HG02870 (cell line): Measurements from ENCODE around the gene TUBD1.
"Not testable (repeated sequence)": the region's sequence is repeated elsewhere in the genome, so short reads cannot be mapped to it uniquely, and the experiment has no call there.

Experiments used
- ATAC-seq: cut with Tn5 transposase; IDR thresholded peaks from one replicate; pipeline ENCODE4 v1.9.1; 2021; ENCODE audit warnings: mild to moderate bottlenecking, moderate library complexity; ENCODE audit not compliant: unreplicated experiment

TUBD1 gene

GRCh38 chr17:59845595-59846393 lies 46.9 kb downstream of the TUBD1 start:
- no peak for ATAC-seq

- ATAC-seq, result no peak
These were observed 47.7 kb downstream of the TUBD1 start for GRCh38 chr17:59844884-59845594.

DNA sequence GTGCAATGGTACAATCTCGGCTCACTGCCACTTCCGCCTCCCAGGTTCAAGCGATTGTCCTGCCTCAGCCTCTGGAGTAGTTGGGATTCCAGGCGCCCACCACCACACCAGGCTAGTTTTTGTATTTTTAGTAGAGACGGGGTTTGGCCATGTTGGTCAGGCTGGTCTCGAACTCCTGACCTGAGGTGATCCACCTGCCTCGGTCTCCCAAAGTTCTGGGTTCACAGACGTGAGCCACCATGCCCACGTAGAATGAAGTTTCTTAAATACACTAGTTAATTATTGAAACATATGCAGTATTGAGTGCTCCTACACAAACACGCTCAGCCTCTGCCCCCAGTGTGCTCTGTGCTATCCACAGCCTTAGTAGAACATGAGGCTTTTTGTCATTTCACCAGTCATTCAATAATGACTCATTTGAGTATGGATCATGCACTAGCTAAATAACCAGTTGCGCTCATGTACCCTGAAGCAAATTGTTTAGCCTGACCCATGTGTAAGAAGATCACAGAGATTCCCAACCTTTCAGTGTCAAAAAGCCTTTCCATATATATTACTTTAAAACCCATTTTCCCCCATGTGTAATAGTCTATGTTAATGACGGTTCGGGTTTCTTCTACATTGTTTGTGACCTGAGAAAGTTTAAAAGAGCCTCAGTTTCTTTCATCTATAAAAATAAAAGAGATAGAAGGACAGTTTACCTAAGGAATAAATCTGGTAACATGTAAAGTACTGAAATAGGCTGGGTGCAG lies 49.7 kb downstream of the TUBD1 start:
- no peak for ATAC-seq

DNA sequence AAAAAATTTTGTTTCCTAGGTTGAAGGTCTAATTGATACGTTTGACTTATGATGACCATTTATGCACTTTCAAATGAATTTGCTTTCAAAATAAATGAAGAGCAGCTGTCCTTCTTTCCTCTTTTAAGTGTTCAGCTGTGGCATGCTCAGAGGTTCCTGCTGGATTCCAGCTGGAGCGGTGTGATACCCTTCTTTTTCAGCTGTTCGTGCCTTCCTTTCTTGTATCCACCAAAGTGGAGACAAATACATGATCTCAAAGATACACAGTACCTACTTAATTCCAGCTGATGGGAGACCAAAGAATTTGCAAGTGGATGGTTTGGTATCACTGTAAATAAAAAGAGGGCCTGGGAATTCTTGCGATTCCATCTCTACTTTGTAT lies 50.9 kb downstream of the TUBD1 start:
- ATAC-seq, result not testable (repeated sequence)

DNA sequence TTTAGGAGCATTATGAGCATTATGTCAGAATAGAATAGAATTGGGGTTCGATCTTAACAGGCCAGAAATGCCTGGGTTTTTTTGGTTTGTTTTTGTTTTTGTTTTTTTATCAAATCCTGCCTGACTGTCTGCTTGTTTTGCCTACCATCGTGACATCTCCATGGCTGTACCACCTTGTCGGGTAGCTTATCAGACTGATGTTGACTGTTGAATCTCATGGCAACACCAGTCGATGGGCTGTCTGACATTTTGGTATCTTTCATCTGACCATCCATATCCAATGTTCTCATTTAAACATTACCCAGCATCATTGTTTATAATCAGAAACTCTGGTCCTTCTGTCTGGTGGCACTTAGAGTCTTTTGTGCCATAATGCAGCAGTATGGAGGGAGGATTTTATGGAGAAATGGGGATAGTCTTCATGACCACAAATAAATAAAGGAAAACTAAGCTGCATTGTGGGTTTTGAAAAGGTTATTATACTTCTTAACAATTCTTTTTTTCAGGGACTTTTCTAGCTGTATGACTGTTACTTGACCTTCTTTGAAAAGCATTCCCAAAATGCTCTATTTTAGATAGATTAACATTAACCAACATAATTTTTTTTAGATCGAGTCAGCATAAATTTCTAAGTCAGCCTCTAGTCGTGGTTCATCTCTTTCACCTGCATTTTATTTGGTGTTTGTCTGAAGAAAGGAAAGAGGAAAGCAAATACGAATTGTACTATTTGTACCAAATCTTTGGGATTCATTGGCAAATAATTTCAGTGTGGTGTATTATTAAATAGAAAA lies 51.5 kb downstream of the TUBD1 start:
- not testable (repeated sequence) for ATAC-seq

GRCh38 chr17:59840329-59841090 lies 52.2 kb downstream of the TUBD1 start:
- no peak for ATAC-seq

- ATAC-seq, result no peak
These were observed 53.0 kb downstream of the TUBD1 start for GRCh38 chr17:59839651-59840328.

DNA sequence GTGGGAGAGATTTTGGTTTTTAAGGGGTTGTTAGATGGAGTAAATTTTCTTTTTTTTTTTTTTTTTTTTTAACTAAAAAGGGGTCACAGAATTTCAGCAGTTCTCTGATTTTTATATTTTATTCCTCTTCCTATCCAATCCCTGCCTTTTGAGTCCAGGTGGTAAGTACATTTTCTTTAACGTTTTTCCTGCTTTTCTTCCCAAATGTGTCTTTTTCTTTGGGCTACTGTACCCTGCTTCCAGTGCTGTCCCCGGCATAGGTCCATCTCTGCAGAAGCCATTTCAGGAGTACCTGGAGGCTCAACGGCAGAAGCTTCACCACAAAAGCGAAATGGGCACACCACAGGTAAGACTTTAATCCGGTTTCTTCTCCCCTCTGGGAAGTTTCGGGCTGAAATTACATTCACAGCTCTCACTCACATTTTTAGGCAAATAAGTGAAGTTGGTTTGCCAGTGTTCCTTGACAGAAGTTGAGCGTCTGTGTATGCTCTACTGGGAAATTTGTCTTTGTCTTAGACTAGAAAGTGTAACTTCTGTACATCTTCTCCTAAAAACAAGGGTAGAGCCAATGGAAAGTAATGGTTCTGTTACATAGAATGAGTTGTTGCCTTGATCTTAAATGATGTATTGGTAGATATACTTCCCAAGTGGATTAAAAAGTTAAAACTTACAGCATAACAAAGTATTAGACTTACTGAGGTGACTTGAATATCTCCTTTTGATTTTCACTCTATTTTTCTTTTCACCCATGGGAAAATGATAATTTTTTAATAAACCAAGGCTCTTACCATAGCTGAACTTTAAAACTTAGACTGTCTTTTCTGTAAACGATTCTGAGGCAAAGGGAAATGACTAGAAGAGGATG lies 54.5 kb downstream of the TUBD1 start:
- ATAC-seq, result no peak

DNA sequence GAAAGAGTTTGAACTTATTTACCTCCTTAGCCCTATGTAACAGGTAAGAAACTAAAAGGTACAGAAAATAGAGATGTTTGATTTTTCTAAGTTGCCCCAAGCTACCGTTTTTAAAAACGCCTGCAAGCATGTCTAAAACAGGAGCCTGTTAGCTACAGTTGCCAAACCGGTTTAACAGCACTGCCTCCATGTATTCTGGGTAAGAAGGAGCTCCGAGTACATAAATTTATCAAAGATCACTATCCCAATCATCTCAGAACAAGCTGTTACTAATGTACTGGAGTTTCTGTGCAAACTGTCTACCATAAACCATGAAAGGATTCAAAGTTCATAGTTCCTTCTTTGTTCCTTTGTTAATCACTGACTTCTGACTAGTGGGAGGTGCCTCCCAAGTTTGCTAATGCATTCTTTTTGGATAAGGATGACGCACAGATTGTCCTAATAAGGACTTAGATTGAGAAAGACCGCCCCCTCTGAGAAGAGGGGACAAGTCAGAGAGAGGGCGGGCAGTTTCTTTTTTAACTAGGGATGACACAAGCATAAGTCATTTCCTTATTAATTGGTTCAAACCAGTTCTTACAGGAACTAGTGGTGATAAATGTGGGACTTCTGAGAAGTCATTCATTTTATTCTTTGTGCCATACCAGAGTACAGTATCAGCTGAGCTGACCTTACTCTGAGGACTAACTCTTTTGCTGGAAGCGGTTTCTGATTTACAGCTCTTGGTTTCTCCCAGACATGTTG lies 55.3 kb downstream of the TUBD1 start:
- ATAC-seq, result peak; percentile 80

- ATAC-seq, result no peak
These were observed 59.8 kb downstream of the TUBD1 start for GRCh38 chr17:59832883-59833379.

GRCh38 chr17:59830846-59831486 lies 61.8 kb downstream of the TUBD1 start:
- ATAC-seq, result no peak

DNA sequence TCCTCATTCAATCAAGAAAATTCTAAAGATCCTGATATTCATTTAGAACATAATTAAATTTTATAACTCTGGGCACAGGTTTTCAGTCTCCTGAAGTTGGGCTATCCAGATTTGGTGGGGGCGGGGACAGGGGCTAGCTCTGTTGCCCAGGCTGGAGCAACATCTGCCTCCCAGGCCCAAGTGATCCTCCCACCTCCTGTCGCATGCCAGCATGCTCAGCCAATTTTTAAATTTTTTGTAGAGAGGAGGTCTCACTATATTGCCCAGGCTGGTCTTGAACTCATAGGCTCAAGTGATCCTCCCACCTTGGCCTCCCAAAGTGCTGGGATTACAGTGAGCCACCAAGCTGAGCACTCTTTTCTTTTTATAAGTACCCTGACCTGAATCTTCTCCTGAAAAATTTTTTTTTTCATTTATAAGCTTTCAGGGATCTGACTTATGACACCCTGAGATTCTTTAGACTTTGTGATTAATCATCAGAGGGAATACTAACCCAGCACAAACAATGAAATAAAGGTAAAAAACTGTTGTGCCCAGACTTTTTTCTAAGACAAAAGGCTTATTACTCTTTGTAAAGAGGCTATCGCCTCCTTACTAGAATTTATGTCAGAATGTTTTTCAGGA lies 62.6 kb downstream of the TUBD1 start:
- no peak for ATAC-seq

GRCh38 chr17:59829217-59830006 lies 63.3 kb downstream of the TUBD1 start:
- peak; percentile 78 for ATAC-seq

DNA sequence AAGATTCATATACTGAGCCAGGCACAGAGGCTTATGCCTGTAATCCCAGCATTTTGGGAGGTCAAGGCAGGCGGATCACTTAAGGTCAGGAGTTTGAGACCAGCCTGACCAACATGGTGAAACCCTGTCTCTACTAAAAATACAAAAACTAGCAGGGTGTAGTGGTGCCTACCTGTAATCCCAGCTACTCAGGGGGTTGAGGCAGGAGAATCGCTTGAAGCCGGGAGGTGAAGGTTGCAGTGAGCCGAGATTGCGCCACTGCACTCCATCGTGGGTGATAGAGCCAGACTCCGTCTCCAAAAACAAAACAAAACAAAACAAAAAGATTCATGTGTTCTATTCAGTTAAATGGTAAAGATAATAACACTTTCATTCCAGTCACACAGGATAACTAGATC lies 63.9 kb downstream of the TUBD1 start:
- not testable (repeated sequence) for ATAC-seq

- ATAC-seq, result no peak
These were observed 64.3 kb downstream of the TUBD1 start for GRCh38 chr17:59828478-59828760.
